ENCODE measurements around the gene SELENBP1. TPM values are rescaled to one million over a fixed set of nuclear protein-coding genes. Genes with fewer than 3 reads are reported as not detected.

Gene SELENBP1
- total and polyA plus RNA-seq, 2 of the 13 experiments (the other 11 are each of a cell fraction or from before 2014, with no cell fraction given): 27.8 to 29.0 TPM

GRCh38 chr1:151346769-151347522 is 25.6 kb downstream of the SELENBP1 start, which contains the start of gene RFX5 (continued):
- TF ChIP-seq ZNF318 (CRISPR knock-in tag; IDR thresholded peaks at IDR 0.05): no peak
- TF ChIP-seq ZNF281 (CRISPR knock-in tag; IDR thresholded peaks at IDR 0.05; ENCODE audit: borderline replicate concordance): peak; percentile 86
- peak; percentile 42; the same call in 1 of the 2 replicates for TF ChIP-seq GMEB1 (CRISPR knock-in tag; IDR thresholded peaks at IDR 0.05; ENCODE audit: borderline replicate concordance)
- no peak for TF ChIP-seq PBX2 (CRISPR knock-in tag; IDR thresholded peaks at IDR 0.05)
- TF ChIP-seq TOPORS (CRISPR knock-in tag; IDR thresholded peaks at IDR 0.05): no peak
- no peak for TF ChIP-seq ZNF841 (CRISPR knock-in tag; IDR thresholded peaks at IDR 0.05; ENCODE audit: borderline replicate concordance)
- no peak for TF ChIP-seq ZNF576 (CRISPR knock-in tag; IDR thresholded peaks at IDR 0.05)
- TF ChIP-seq ZNF282 (IDR thresholded peaks at IDR 0.05; ENCODE audit: partially characterized antibody): no peak
